ENCODE results near the gene RIBC1. TPM values are rescaled to one million over a fixed set of nuclear protein-coding genes. Genes with fewer than 3 reads are reported as not detected.
A peak's percentile ranks its signal among the peaks of the same experiment; 100 is the strongest.
"Not testable (repeated sequence)": the region's sequence is repeated elsewhere in the genome, so short reads cannot be mapped to it uniquely, and the experiment has no call there.

RIBC1 gene
- total RNA-seq, 2 experiments from 2014 or later: 1.1 to 1.4 TPM

GRCh38 chrX:53440101-53440500 is 17.4 kb downstream of the RIBC1 start:
- peaks cover 38% of the 10 kb centered on the region for H3K4me1 Mint-ChIP-seq
- POLR2A ChIA-PET: no interaction called here

DNA sequence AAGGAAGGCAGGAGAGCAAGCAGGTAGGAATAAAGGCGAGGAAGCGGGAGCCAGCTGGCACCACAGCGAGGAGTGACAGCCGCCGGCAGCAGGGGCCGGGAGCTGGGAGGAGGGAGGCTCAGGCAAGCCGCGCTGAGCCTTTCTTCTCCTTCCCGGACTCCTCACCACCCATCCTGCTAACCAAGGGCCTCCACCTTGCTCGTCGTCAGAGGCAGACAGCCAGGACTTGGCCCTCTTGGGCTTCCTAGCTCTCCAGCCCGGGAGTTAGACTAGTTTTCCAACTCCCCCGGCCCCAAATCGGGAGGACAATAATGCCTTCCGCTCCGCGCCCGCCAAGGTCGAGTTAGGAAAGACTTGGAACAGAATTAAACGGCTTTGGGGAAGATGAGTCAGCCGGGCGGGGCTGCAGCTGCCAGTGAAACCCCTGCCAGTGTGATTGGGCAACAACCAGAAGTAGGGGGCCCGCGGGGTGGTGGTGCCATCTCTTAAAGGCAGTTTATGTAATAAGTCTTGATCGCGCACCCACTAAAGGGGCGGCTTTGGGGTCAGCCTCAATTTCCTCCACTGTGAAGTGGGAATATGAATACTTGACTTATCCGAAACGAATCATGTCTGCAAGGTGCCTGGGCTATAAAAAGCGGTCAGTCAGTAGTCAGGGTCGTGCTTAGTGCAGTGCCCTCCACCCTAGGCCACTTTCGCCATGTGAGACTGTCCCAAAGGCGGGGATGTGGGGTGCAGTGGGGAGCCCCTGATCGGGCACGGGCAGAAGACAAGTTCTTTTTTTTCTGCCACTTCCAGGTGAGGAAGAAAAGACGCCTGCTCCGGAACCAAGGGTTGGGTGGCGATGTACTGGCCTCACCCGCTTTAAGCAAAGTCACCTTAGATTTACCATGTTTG is 18.2 kb downstream of the RIBC1 start:
- ChIA-PET CTCF (interaction anchor here (0.6 to 2.4 kb wide), 4 partner anchors 11 to 128 kb away, joined by 3 to 6 read pairs (median 4); no protein-coding TSS in a partner anchor), POLR2A (no interaction called here)
- Mint-ChIP-seq H3K4me3 (peak overlapping the region; percentile 72), H3K36me3 (ENCODE audit: low read depth) (no peaks in the 10 kb centered on the region), H3K4me1 (peaks cover 33% of the 10 kb centered on the region), H3K27me3 (no peaks in the 10 kb centered on the region), H3K27ac (peak overlapping the region; percentile 85), H3K9me3 (no peaks in the 10 kb centered on the region)
- peak; percentile 11 for DNase-seq

More at GRCh38 chrX:53440101-53440500, 17.4 kb downstream of the RIBC1 start:
- no peak for DNase-seq
- Mint-ChIP-seq H3K9me3 (no peaks in the 10 kb centered on the region), H3K27ac (peak overlapping the region; percentile 85), H3K36me3 (ENCODE audit: low read depth) (no peaks in the 10 kb centered on the region), H3K27me3 (no peaks in the 10 kb centered on the region), H3K4me3 (peak overlapping the region; percentile 22)
- CTCF ChIA-PET: interaction anchor here (1.5 to 2.4 kb wide), 3 partner anchors 15 to 127 kb away, joined by 4 to 6 read pairs (median 5); no protein-coding TSS in a partner anchor

- H3K27me3 Mint-ChIP-seq: no peaks in the 10 kb centered on the region
These were observed 19.1 kb downstream of the RIBC1 start for GRCh38 chrX:53441531-53442321.

DNA sequence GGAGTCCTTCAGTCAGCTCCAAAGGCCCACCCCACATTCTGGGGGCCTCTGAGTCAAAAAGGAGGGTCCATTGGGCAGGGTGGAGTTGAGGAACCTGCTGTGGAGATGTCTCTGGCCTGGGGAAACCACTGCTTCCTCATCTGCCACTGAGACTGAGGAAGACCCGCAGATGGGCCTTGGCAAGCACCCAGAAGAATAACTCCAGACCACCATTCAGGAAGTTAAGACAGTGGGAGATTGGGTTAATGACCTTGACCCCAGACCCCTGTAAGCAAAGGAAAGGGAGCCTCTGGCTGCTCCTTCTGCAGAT is 19.6 kb downstream of the RIBC1 start:
- no peak overlapping the region for H3K27ac Mint-ChIP-seq
- peak overlapping the region; percentile 72 for H3K4me3 Mint-ChIP-seq
- POLR2A ChIA-PET: no interaction called here
- CTCF ChIA-PET: interaction anchor here (2.4 kb wide), 1 partner anchor 18 kb away, joined by 6 read pairs; no protein-coding TSS in a partner anchor
- H3K4me1 Mint-ChIP-seq: peaks cover 28% of the 10 kb centered on the region
- no peaks in the 10 kb centered on the region for H3K36me3 Mint-ChIP-seq (ENCODE audit: low read depth)
- no peaks in the 10 kb centered on the region for H3K27me3 Mint-ChIP-seq
- DNase-seq: no peak
- no peaks in the 10 kb centered on the region for H3K9me3 Mint-ChIP-seq

More at GRCh38 chrX:53441531-53442321, 19.1 kb downstream of the RIBC1 start:
- POLR2A ChIA-PET: no interaction called here
- Mint-ChIP-seq H3K4me1 (peaks cover 28% of the 10 kb centered on the region), H3K27ac (peak overlapping the region; percentile 72), H3K4me3 (peak overlapping the region; percentile 72), H3K36me3 (ENCODE audit: low read depth) (no peaks in the 10 kb centered on the region), H3K9me3 (no peaks in the 10 kb centered on the region)
- peak; percentile 73 for DNase-seq
- CTCF ChIA-PET: interaction anchor here (0.6 to 2.4 kb wide), 3 partner anchors 10 to 129 kb away, joined by 3 to 6 read pairs (median 4); no protein-coding TSS in a partner anchor

- DNase-seq: peak; percentile 57
- no peak overlapping the region for H3K4me3 Mint-ChIP-seq
- no peaks in the 10 kb centered on the region for H3K36me3 Mint-ChIP-seq (ENCODE audit: low read depth)
- CTCF ChIA-PET: interaction anchor here (0.7 to 3.3 kb wide), 8 partner anchors 10 to 137 kb away, joined by 3 to 13 read pairs (median 6); partner anchors contain the start of genes RIBC1 and SMC1A
- H3K27me3 Mint-ChIP-seq: no peaks in the 10 kb centered on the region
- no peaks in the 10 kb centered on the region for H3K9me3 Mint-ChIP-seq
- peaks cover 11% of the 10 kb centered on the region for H3K4me1 Mint-ChIP-seq
- POLR2A ChIA-PET: interaction anchor here (0.6 kb wide), 1 partner anchor 722 kb away, joined by 5 read pairs; no protein-coding TSS in a partner anchor
- H3K27ac Mint-ChIP-seq: no peak overlapping the region
These were observed 23.3 kb downstream of the RIBC1 start for GRCh38 chrX:53445977-53446376.

- Mint-ChIP-seq H3K27ac (no peak overlapping the region), H3K4me3 (no peak overlapping the region), H3K27me3 (no peaks in the 10 kb centered on the region), H3K36me3 (ENCODE audit: low read depth) (no peaks in the 10 kb centered on the region), H3K9me3 (no peaks in the 10 kb centered on the region), H3K4me1 (no peaks in the 10 kb centered on the region)
- ChIA-PET CTCF (interaction anchor here (0.7 to 3.3 kb wide), 3 partner anchors 8 to 134 kb away, joined by 3 to 10 read pairs (median 7); no protein-coding TSS in a partner anchor), POLR2A (no interaction called here)
- no peak for DNase-seq
These were observed 24.8 kb downstream of the RIBC1 start for GRCh38 chrX:53447441-53447840.

DNA sequence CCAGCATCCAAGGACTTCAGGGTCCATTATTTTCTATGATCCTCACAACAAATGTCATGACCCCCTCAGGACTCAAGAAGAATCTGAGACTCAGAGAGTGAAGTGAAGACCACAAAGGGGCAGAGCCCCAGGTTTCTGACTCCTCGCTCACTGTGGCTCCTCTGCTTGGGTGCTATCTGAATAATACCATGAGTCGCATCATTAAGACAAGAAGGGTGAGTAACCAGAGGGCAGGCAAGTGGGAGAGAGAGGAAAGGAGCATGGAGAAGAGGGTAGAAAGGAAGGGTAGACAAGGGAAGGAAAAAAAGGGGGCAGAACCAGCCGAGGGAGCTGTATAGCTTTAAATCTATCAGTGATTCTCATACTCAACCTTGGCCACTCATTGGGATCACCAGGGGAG is 27.0 kb downstream of the RIBC1 start:
- Mint-ChIP-seq H3K4me3 (no peak overlapping the region), H3K27ac (no peak overlapping the region), H3K27me3 (no peaks in the 10 kb centered on the region), H3K36me3 (ENCODE audit: low read depth) (no peaks in the 10 kb centered on the region), H3K9me3 (no peaks in the 10 kb centered on the region), H3K4me1 (peaks cover 3% of the 10 kb centered on the region)
- DNase-seq: no peak
- CTCF ChIA-PET: no interaction called here
- POLR2A ChIA-PET: no interaction called here

GRCh38 chrX:53452812-53453211 is 30.1 kb downstream of the RIBC1 start:
- H3K27ac Mint-ChIP-seq: no peak overlapping the region
- peaks cover 8% of the 10 kb centered on the region for H3K27me3 Mint-ChIP-seq
- DNase-seq: no peak
- no peaks in the 10 kb centered on the region for H3K9me3 Mint-ChIP-seq
- H3K4me3 Mint-ChIP-seq: no peak overlapping the region
- H3K36me3 Mint-ChIP-seq (ENCODE audit: low read depth): no peaks in the 10 kb centered on the region
- peaks cover 3% of the 10 kb centered on the region for H3K4me1 Mint-ChIP-seq
- ChIA-PET POLR2A (no interaction called here), CTCF (no interaction called here)

GRCh38 chrX:53456254-53456653 is 33.6 kb downstream of the RIBC1 start:
- H3K27ac Mint-ChIP-seq: no peak overlapping the region
- H3K27me3 Mint-ChIP-seq: peaks cover 8% of the 10 kb centered on the region
- POLR2A ChIA-PET: no interaction called here
- no peak for DNase-seq
- peaks cover 3% of the 10 kb centered on the region for H3K4me1 Mint-ChIP-seq
- no peaks in the 10 kb centered on the region for H3K36me3 Mint-ChIP-seq (ENCODE audit: low read depth)
- no peak overlapping the region for H3K4me3 Mint-ChIP-seq
- no peaks in the 10 kb centered on the region for H3K9me3 Mint-ChIP-seq
- CTCF ChIA-PET: no interaction called here

DNA sequence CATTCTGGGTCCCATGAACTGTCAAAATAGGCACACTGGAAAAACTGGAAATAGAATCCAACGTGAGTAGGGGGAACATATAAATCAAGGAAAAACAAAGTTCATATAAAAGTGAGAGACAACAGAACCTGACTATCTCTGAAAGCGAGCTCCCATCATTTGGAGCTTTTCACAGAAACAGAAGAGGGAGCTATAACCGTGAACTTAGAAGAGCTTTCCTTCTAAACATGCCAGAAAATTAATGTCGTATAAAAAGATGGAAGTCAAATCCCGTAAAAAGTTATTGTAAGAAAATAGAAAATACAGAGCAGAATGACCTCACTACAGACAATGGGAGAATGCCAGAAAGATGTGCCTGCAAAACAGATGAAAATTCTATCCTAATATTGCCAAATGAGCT is 35.4 kb downstream of the RIBC1 start:
- no peak for DNase-seq
- peaks cover 8% of the 10 kb centered on the region for H3K27me3 Mint-ChIP-seq
- no peaks in the 10 kb centered on the region for H3K9me3 Mint-ChIP-seq
- no peaks in the 10 kb centered on the region for H3K36me3 Mint-ChIP-seq (ENCODE audit: low read depth)
- H3K27ac Mint-ChIP-seq: no peak overlapping the region
- POLR2A ChIA-PET: no interaction called here
- no peak overlapping the region for H3K4me3 Mint-ChIP-seq
- CTCF ChIA-PET: interaction anchor here (0.6 kb wide), 1 partner anchor 14 kb away, joined by 3 read pairs; no protein-coding TSS in a partner anchor
- H3K4me1 Mint-ChIP-seq: no peaks in the 10 kb centered on the region

GRCh38 chrX:53468659-53469058 is 46.0 kb downstream of the RIBC1 start:
- CTCF ChIA-PET: interaction anchor here (0.6 to 0.7 kb wide), 2 partner anchors 24 to 1906 kb away, joined by 3 read pairs; no protein-coding TSS in a partner anchor
- H3K27me3 Mint-ChIP-seq; POLR2A ChIA-PET; H3K9me3 Mint-ChIP-seq; H3K4me3 Mint-ChIP-seq; DNase-seq; H3K36me3 Mint-ChIP-seq (ENCODE audit: low read depth); H3K4me1 Mint-ChIP-seq; H3K27ac Mint-ChIP-seq: not testable (repeated sequence)

GRCh38 chrX:53471346-53471745 is 48.7 kb downstream of the RIBC1 start:
- H3K36me3 Mint-ChIP-seq (ENCODE audit: low read depth): no peaks in the 10 kb centered on the region
- no peaks in the 10 kb centered on the region for H3K9me3 Mint-ChIP-seq
- H3K4me1 Mint-ChIP-seq: no peaks in the 10 kb centered on the region
- H3K27me3 Mint-ChIP-seq: peaks cover 2% of the 10 kb centered on the region
- H3K27ac Mint-ChIP-seq: no peak overlapping the region
- no peak for DNase-seq
- ChIA-PET CTCF (interaction anchor here (0.6 kb wide), 1 partner anchor 13 kb away, joined by 3 read pairs; no protein-coding TSS in a partner anchor), POLR2A (no interaction called here)
- no peak overlapping the region for H3K4me3 Mint-ChIP-seq

DNA sequence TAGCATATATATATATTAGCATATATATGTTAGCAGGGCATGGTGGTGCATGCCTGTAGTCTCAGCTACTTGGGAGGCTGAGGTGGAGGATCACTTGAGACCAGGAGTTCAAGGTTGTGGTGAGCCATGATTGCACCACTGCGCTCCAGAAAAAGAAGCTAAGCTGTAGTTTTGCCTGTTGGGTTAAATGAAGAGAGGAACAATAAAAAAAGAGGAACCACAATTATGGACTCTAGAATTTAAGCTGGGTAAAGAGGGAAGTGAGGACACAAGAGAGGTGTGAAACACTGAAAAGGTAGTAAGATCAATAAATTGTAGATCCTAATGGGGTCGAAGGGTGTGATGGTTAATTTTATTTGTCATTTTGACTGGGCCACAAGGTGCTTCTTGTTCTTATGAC is 52.0 kb downstream of the RIBC1 start:
- no peaks in the 10 kb centered on the region for H3K27me3 Mint-ChIP-seq
- H3K4me3 Mint-ChIP-seq: no peak overlapping the region
- H3K9me3 Mint-ChIP-seq: no peaks in the 10 kb centered on the region
- DNase-seq: no peak
- CTCF ChIA-PET: no interaction called here
- H3K4me1 Mint-ChIP-seq: no peaks in the 10 kb centered on the region
- POLR2A ChIA-PET: no interaction called here
- H3K36me3 Mint-ChIP-seq (ENCODE audit: low read depth): no peaks in the 10 kb centered on the region
- H3K27ac Mint-ChIP-seq: no peak overlapping the region
